IMR-90 (cell line): ENCODE measurements around the gene FAM90A1. TPM values are rescaled to one million over a fixed set of nuclear protein-coding genes. Genes with fewer than 3 reads are reported as not detected.
"Not testable (repeated sequence)": the region's sequence is repeated elsewhere in the genome, so short reads cannot be mapped to it uniquely, and the experiment has no call there.

Experiments used
- ATAC-seq: fragments of 200-7000 bp; cut with Tn5 transposase; 2 replicates; pipeline ENCODE4 v1.9.1; 2020; ENCODE audit warnings: low read depth, mild to moderate bottlenecking, moderate library complexity
- BruUV-seq: library from RNA; stranded (reverse); fragments of 400-500 nt; replicated peaks from 2 replicates; lab custom pipeline; 2021; lab: Mats Ljungman, UMichigan
- CTCF ChIA-PET: fragments of 300-600 bp; formaldehyde crosslinking; extraction: SDS; loops from one replicate; lab custom pipeline; 2021; ENCODE audit warnings: antibody characterized with exemption; lab: Yijun Ruan, JAX
- POLR2A ChIA-PET: fragments of 300-600 bp; sonication (Branson Sonifier 250); formaldehyde crosslinking; loops from one replicate; lab custom pipeline; 2022; ENCODE audit warnings: antibody characterized with exemption; ENCODE audit not compliant: unreplicated experiment; lab: Charles Lee
- DNase-seq: peaks from one replicate; pipeline ENCODE4 v3.0.0; 2013
- H2AFZ ChIP-seq: replicated peaks from 2 replicates; pipeline ENCODE3; 2013; ENCODE audit warnings: low read length, mild to moderate bottlenecking; ENCODE audit not compliant: poor library complexity
- H2AK5ac ChIP-seq: 2 replicates; pipeline ENCODE4 v1.6.1; 2013; ENCODE audit warnings: low read depth, low read length, inconsistent platforms
- H2AK9ac ChIP-seq: replicated peaks from 2 replicates; pipeline ENCODE3; 2013; ENCODE audit warnings: mild to moderate bottlenecking, low read depth, low read length, moderate library complexity; ENCODE audit not compliant: poor library complexity
- H2BK120ac ChIP-seq: 2 replicates; pipeline ENCODE4 v1.6.1; 2013; ENCODE audit warnings: low read depth, low read length, inconsistent platforms
- H2BK15ac ChIP-seq: 3 replicates; pipeline ENCODE4 v1.6.1; 2013; ENCODE audit warnings: low read depth, low read length, inconsistent platforms
- H2BK20ac ChIP-seq: 2 replicates; pipeline ENCODE4 v1.6.1; 2013; ENCODE audit warnings: low read depth, mild to moderate bottlenecking, inconsistent platforms, low read length, moderate library complexity
- H2BK5ac ChIP-seq: 2 replicates; pipeline ENCODE4 v1.6.1; 2013; ENCODE audit warnings: mild to moderate bottlenecking, low read depth, low read length, inconsistent platforms; ENCODE audit not compliant: poor library complexity, severe bottlenecking
- H3K14ac ChIP-seq: replicated peaks from 2 replicates; pipeline ENCODE4 v1.6.1; 2013; ENCODE audit warnings: low read depth, low read length, inconsistent platforms
- H3K18ac ChIP-seq: 2 replicates; pipeline ENCODE4 v1.6.1; 2013; ENCODE audit warnings: low read depth, low read length, control low read depth
- H3K23ac ChIP-seq: 2 replicates; pipeline ENCODE4 v1.6.1; 2013; ENCODE audit warnings: low read depth, low read length, inconsistent platforms
- H3K27ac ChIP-seq: 2 replicates; pipeline ENCODE4 v1.5.1; 2013; ENCODE audit warnings: mild to moderate bottlenecking, control low read depth, low read length; ENCODE audit not compliant: insufficient read depth
- H3K27me3 ChIP-seq: 2 replicates; pipeline ENCODE4 v1.6.1; 2013; ENCODE audit warnings: low read length; ENCODE audit not compliant: control insufficient read depth, insufficient read depth
- H3K36me3 ChIP-seq: 2 replicates; pipeline ENCODE4 v1.6.1; 2013; ENCODE audit warnings: low read length, mixed read lengths; ENCODE audit not compliant: control insufficient read depth, insufficient read depth
- H3K4ac ChIP-seq: 2 replicates; pipeline ENCODE4 v1.6.1; 2013; ENCODE audit warnings: low read depth, low read length, inconsistent platforms
- H3K4me1 ChIP-seq: 2 replicates; pipeline ENCODE4 v1.6.1; 2013; ENCODE audit warnings: low read length, mixed read lengths; ENCODE audit not compliant: control insufficient read depth, insufficient read depth
- H3K4me2 ChIP-seq: 2 replicates; pipeline ENCODE4 v1.6.1; 2013; ENCODE audit warnings: low read depth, mild to moderate bottlenecking, control low read depth, low read length, moderate library complexity
- H3K4me3 ChIP-seq: 2 replicates; pipeline ENCODE4 v1.5.1; 2013; ENCODE audit warnings: low read depth, mild to moderate bottlenecking, control low read depth, low read length, moderate library complexity; ENCODE audit not compliant: insufficient read depth
- H3K56ac ChIP-seq: 2 replicates; pipeline ENCODE4 v1.6.1; 2013; ENCODE audit warnings: low read length, inconsistent platforms; ENCODE audit not compliant: insufficient read depth; ENCODE audit errors: extremely low read depth
- H3K79me1 ChIP-seq, 2 experiments: 2 replicates each; pipeline ENCODE4 v1.6.1; 2013; ENCODE audit warnings: low read length in 2 of 2, inconsistent platforms in 1 of 2, low read depth in 1 of 2
- H3K9ac ChIP-seq: 2 replicates; pipeline ENCODE4 v1.6.1; 2013; ENCODE audit warnings: low read depth, low read length, control low read depth
- H3K9me1 ChIP-seq: 2 replicates; pipeline ENCODE4 v1.6.1; 2013; ENCODE audit warnings: low read length, inconsistent platforms; ENCODE audit not compliant: insufficient read depth
- H3K9me3 ChIP-seq: 2 replicates; pipeline ENCODE4 v1.6.1; 2013; ENCODE audit warnings: low read length; ENCODE audit not compliant: control insufficient read depth, insufficient read depth
- H4K20me1 ChIP-seq: 2 replicates; pipeline ENCODE4 v1.6.1; 2013; ENCODE audit warnings: low read length, inconsistent platforms; ENCODE audit not compliant: insufficient read depth
- H4K5ac ChIP-seq: 2 replicates; pipeline ENCODE4 v1.6.1; 2013; ENCODE audit warnings: mild to moderate bottlenecking, low read depth, low read length, control low read depth
- H4K8ac ChIP-seq, 2 experiments: 2 replicates each; pipeline ENCODE4 v1.6.1; 2013; ENCODE audit warnings: low read depth in 2 of 2, low read length in 2 of 2, control low read depth in 1 of 2, inconsistent platforms in 1 of 2
- H4K91ac ChIP-seq: 2 replicates; pipeline ENCODE4 v1.6.1; 2013; ENCODE audit warnings: low read depth, low read length, inconsistent platforms; ENCODE audit not compliant: insufficient read depth
- WGBS, 2 experiments: methylation state at CpG; one replicate each; pipeline versions ENCODE4 v1.1.5 to v1.1.7; 2013; ENCODE audit warnings: missing lambda C conversion rate in 2 of 2; ENCODE audit not compliant: insufficient read length in 1 of 2; ENCODE audit errors: extremely low coverage in 2 of 2; 5-methylcytosine and 5-hydroxymethylcytosine counted together
- dilution Hi-C: fragments of 300-500 bp; cut with HindIII; formaldehyde crosslinking; loops from one replicate; pipeline ENCODE4 v1.14.3; 2018; ENCODE audit warnings: low sequenced_read_pairs; ENCODE audit not compliant: unreplicated experiment
- in situ Hi-C: fragments of 300-500 bp; cut with MboI; formaldehyde crosslinking; loops from 3 replicates; pipeline ENCODE4 v1.14.3; 2019; ENCODE audit warnings: low sequenced_read_pairs, inconsistent platforms, mixed read lengths
- intact Hi-C: fragments of 100-400 bp; cut with micrococcal nuclease; formaldehyde crosslinking; loops from 2 replicates; pipeline ENCODE4 v1.10.0; 2022
- polyA plus RNA-seq, 3 experiments: library from polyadenylated mRNA; depleted of rRNA; stranded (reverse); fragments of >200 nt; gene quantifications; 2 replicates each; pipeline ENCODE4 v1.2.3, GENCODE V29; 2012; ENCODE audit warnings: low replicate concordance in 1 of 3
- total RNA-seq: library from RNA; depleted of rRNA; stranded (reverse); fragments of >200 nt; gene quantifications from 2 replicates; pipeline ENCODE4 v1.2.3, GENCODE V29; 2012

The FAM90A1 gene
- total and polyA plus RNA-seq, 2 of the 4 experiments (the other 2 are of a cell fraction), result 0.09 TPM; not detected in 1

DNA sequence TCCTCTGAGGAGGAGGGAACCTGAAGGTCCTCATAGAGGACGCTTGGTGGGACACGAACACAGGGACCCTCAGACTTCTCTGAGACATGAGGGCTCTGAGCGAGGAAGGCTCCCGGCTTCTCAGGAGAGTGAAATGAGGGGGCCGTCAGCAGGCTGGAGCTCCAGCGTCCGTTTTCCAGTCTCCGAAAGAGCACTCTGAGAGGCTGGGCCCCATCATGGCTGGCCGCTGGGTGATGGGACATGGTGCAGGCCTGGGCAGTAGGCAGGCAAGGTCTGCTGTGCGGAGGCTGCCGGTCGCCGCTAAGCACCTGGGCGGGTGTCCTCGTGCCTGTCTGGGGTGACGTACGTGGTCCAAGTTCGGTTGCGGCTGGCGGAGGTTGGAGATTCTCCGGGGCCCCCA is 5.6 kb downstream of the FAM90A1 start:
- H3K27me3 ChIP-seq, intact Hi-C loops, in situ Hi-C loops, H2BK120ac ChIP-seq, H4K5ac ChIP-seq, H2BK5ac ChIP-seq, H2BK20ac ChIP-seq, H3K4me3 ChIP-seq, H3K23ac ChIP-seq, H3K79me1 ChIP-seq, H2BK15ac ChIP-seq, H2AFZ ChIP-seq, H3K36me3 ChIP-seq, CTCF ChIA-PET, H4K20me1 ChIP-seq, DNase-seq, H3K9ac ChIP-seq, H2AK5ac ChIP-seq, H3K27ac ChIP-seq, ATAC-seq, H3K14ac ChIP-seq, H3K4me1 ChIP-seq, H3K4ac ChIP-seq, H4K91ac ChIP-seq, H2AK9ac ChIP-seq, H3K9me1 ChIP-seq, H3K4me2 ChIP-seq, H4K8ac ChIP-seq, H3K18ac ChIP-seq, H3K56ac ChIP-seq, dilution Hi-C loops, BruUV-seq, H3K9me3 ChIP-seq, POLR2A ChIA-PET: not testable (repeated sequence)
- no CpG with 5 or more reads among the region's 21 CpGs for WGBS, 2 experiments

DNA sequence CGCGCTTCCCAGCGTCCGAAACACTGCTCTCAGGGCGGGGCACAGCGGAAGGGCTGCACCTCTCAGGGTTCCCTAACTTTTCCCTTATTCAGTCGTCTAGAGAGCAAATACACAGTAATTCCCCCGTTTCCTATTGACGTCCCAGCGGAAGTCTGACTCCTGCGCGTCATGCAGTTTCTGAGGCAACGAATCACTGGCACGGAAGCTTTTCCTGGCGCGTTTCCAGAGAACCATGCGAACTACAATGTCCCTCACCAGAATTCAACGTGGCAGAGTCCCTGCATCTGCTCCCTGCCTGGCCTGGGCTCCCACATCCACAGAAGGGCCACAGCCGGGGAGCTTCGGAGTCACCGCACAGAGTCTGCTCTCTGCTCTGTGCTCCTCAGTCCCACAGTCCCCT is 6.0 kb downstream of the FAM90A1 start:
- dilution Hi-C loops, POLR2A ChIA-PET, H4K8ac ChIP-seq: not testable (repeated sequence)

More for the DNA sequence above, 6.0 kb downstream of the FAM90A1 start:
- H4K20me1 ChIP-seq, CTCF ChIA-PET, H4K5ac ChIP-seq, H2BK120ac ChIP-seq, H3K18ac ChIP-seq, BruUV-seq, intact Hi-C loops, H3K4me2 ChIP-seq, DNase-seq, H2AFZ ChIP-seq, H4K91ac ChIP-seq, H3K14ac ChIP-seq, in situ Hi-C loops, H3K27me3 ChIP-seq, H2AK5ac ChIP-seq, H3K36me3 ChIP-seq, H3K23ac ChIP-seq, H2BK20ac ChIP-seq, H3K9me3 ChIP-seq, H2BK5ac ChIP-seq, H3K4ac ChIP-seq, H2BK15ac ChIP-seq, H3K9me1 ChIP-seq, H3K4me3 ChIP-seq, H3K4me1 ChIP-seq, H3K56ac ChIP-seq, H3K9ac ChIP-seq, ATAC-seq, H2AK9ac ChIP-seq, H3K27ac ChIP-seq, H3K79me1 ChIP-seq: not testable (repeated sequence)
- WGBS, 2 experiments, result 79% methylated on average over 12 of the region's 21 CpGs; no CpG with 5 or more reads in 1 of the 2 experiments
